SJCRH30 (cell line): Measurements from ENCODE around the gene DOCK4. TPM values are rescaled to one million over a fixed set of nuclear protein-coding genes. Genes with fewer than 3 reads are reported as not detected.
A peak's percentile ranks its signal among the peaks of the same experiment; 100 is the strongest.

Experiments
- DNase-seq, 2 experiments: peaks; one replicate each; pipeline ENCODE4 v3.0.0-alpha.2; 2015 to 2020
- H3K27ac ChIP-seq: fragments of 250-450 bp; sonication (Bioruptor Pico); 2 replicates; pipeline ENCODE4 v1.5.1; 2020; ENCODE audit warnings: mild to moderate bottlenecking, moderate library complexity
- H3K27me3 ChIP-seq: fragments of 250-450 bp; sonication (Bioruptor Pico); 2 replicates; pipeline ENCODE4 v1.5.1; 2020; ENCODE audit warnings: mild to moderate bottlenecking, moderate library complexity
- H3K36me3 ChIP-seq: fragments of 250-450 bp; sonication (Bioruptor Pico); 2 replicates; pipeline ENCODE4 v1.5.1; 2020; ENCODE audit warnings: mild to moderate bottlenecking, moderate library complexity
- H3K4me1 ChIP-seq: fragments of 250-450 bp; sonication (Bioruptor Pico); 2 replicates; pipeline ENCODE4 v1.5.1; 2020; ENCODE audit warnings: mild to moderate bottlenecking, moderate library complexity
- H3K4me3 ChIP-seq: fragments of 250-450 bp; sonication (Bioruptor Pico); 2 replicates; pipeline ENCODE4 v1.5.1; 2020; ENCODE audit warnings: mild to moderate bottlenecking, moderate library complexity
- H3K9me3 ChIP-seq: fragments of 250-450 bp; sonication (Bioruptor Pico); replicated peaks from 2 replicates; pipeline ENCODE4 v1.5.1; 2020; ENCODE audit warnings: mild to moderate bottlenecking, moderate library complexity
- total RNA-seq: library from RNA; depleted of rRNA; stranded (reverse); fragments of >200 nt; shearing (Covaris generic); gene quantifications from 2 replicates; pipeline ENCODE4 v1.2.3, GENCODE V29; 2014

DOCK4 gene
- total RNA-seq, 1 experiment from 2014 or later = 11.4 TPM

DNA sequence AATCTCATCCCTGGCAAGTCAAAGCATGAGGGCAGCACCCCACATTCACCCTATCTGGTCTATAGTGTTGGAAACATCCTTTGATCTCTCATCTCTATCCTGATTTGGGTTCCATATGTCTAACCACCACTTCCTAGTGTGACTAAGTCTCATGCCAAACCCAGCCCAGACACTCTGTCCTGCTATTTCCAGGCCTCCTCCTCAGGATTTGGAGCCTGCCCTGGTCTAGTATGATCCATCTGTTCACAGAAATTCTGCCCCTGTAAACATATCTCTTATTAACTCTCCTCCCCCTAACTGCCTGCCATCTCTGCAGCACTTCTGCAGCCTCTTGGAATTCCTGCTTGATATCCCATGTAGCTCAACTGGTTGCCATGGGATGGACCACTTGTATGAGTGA lies 323.0 kb downstream of the DOCK4 start:
- H3K4me1 ChIP-seq = no peaks in the 10 kb centered on the region
- no peak for DNase-seq
- H3K36me3 ChIP-seq = no peaks in the 10 kb centered on the region
- H3K4me3 ChIP-seq = no peak overlapping the region
- no peak overlapping the region for H3K27ac ChIP-seq
- H3K9me3 ChIP-seq = no peaks in the 10 kb centered on the region
- no peaks in the 10 kb centered on the region for H3K27me3 ChIP-seq

DNA sequence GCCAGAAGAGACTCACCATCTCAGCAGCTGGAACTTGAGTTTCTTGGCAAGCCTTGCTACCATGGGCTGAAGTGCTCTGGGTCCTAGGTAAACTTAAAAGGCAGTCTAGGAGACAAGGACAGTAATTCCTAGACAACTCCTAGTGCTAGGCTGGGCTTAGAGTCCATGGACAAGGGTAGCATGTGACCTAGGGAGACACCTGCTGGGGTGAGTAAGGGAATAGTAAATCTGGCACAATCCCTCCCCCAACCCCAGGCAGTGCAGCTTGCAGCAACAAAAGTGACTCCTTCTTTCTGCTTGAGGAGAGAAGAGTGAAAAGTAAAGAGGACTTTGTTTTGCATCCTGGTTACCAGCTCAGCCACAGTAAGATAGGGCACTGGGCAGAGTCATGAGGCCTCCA lies 327.4 kb downstream of the DOCK4 start:
- no peak for DNase-seq
- Histone ChIP-seq H3K27ac (no peak overlapping the region), H3K4me3 (no peak overlapping the region), H3K27me3 (no peaks in the 10 kb centered on the region), H3K36me3 (no peaks in the 10 kb centered on the region), H3K9me3 (no peaks in the 10 kb centered on the region), H3K4me1 (no peaks in the 10 kb centered on the region)

DNA sequence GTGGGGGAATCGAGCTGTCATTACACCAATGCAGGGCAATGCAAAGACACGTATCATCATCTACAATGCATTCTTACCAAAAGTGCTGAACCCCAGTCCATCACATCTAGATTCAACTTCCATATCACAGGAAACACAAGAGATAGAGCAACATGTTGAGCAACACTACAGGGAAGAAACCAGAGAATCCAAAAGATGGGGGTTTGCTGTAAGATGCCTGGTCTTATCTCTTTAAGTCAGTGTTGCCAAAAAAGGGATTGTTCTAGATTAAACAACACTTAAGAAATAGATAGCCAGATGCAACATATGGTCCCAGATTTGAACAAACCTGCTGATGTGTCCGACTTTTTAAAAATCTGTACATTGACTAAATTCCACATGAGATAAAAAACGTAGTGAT lies 328.3 kb downstream of the DOCK4 start:
- no peaks in the 10 kb centered on the region for H3K36me3 ChIP-seq
- no peaks in the 10 kb centered on the region for H3K27me3 ChIP-seq
- H3K27ac ChIP-seq = no peak overlapping the region
- H3K4me3 ChIP-seq = no peak overlapping the region
- no peak for DNase-seq
- H3K9me3 ChIP-seq = no peaks in the 10 kb centered on the region
- H3K4me1 ChIP-seq = no peaks in the 10 kb centered on the region

DNA sequence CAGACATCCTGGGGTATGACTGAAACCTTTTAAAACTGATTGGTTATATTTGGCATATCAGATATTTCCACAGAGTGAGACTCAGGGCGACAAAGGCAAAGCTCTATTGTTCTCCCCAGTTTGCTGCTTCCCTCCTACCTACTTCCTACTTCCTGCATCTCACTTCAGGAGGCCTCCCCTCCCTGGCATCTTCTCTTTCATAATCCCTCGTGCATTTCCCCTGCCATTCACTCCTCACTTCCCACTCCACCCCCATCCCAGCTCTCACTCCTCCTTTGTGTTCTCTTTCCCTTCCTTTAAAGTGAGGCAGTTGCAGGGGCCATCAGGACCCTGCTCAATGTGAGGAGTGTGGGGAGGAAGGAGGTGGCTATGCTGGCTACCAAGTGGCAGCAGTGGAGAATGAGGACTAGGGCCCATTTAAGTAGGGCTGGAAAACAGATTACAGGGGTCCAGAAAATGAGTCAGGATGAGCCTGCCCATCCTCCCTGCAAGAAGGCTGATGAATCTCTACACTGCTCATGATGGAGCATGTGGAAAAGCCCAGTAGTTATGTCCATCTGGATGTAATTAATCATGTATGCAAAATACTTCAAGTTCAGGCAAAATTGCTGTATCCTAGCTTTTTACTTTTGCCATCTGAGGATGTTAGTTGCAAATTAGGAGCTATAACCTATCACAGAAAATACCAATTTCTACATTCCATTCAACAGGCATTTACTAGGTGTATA lies 332.1 kb downstream of the DOCK4 start:
- Histone ChIP-seq H3K27me3 (no peaks in the 10 kb centered on the region), H3K36me3 (no peaks in the 10 kb centered on the region), H3K4me1 (0 out of 2 replicates have a peak, but pooled peaks cover 3% of the 10 kb centered on the region), H3K9me3 (no peaks in the 10 kb centered on the region), H3K4me3 (no peak overlapping the region), H3K27ac (no peak overlapping the region)
- no peak for DNase-seq

DNA sequence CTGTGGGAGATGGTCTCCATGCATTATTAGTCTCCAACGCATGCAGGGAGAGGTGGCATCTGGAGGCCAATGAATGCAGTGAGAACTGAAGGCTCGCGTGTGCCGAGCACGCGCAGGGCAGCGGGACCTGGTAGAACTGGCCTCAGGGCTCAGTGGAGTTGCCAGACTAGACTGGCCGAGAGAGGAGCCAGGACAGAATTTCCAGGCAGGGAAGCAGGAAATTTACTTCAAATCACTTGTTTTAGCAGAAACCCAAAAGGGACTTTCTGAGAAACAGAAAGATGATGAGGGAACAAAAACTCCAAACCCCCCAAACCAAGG lies 332.9 kb downstream of the DOCK4 start:
- no peak for DNase-seq
- Histone ChIP-seq H3K27ac (no peak overlapping the region), H3K9me3 (no peaks in the 10 kb centered on the region), H3K36me3 (no peaks in the 10 kb centered on the region), H3K27me3 (no peaks in the 10 kb centered on the region), H3K4me3 (no peak overlapping the region), H3K4me1 (0 out of 2 replicates have a peak, but pooled peaks cover 3% of the 10 kb centered on the region)

DNA sequence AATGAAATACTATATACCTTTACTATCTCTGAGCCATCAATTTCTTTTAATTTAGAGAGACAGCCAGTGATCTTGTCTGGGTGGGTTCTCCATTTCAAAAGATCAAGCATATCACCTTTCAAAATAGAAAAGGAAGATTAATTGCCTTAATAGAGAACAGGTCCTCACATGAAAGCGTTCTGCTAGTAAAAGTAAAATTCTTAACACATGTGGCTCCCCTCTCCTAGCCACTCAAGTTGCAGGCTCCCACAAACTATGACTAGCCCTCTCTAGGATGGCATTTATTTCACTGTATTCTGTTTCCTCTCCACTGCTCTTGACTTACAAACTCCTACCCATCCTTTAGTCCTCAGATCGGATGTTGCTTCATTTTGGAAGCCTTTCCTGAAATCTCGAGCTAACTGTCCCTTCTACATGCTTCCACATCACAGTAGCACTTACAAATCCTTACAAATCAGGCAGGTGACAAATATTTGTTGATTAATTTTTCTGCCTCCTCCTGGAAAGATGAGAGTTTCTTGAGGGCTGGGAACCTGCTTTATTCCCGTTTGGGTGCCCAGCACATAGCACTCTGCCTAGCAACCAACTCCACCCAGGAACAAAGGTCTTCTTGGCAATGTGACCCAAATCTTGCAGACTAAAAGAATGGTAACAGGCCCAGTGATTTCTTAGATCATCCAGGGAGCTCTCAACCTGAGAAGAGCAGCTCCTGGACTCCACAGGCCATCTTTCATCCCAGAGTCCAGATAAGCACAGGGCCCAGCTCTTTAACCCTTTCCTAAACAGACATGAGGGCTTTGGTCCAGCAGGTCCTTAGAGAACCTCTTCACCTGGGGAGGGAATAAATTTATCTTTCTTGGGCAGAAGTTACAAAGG lies 333.5 kb downstream of the DOCK4 start:
- DNase-seq = no peak
- Histone ChIP-seq H3K36me3 (no peaks in the 10 kb centered on the region), H3K9me3 (no peaks in the 10 kb centered on the region), H3K27ac (no peak overlapping the region), H3K27me3 (no peaks in the 10 kb centered on the region), H3K4me3 (no peak overlapping the region), H3K4me1 (0 out of 2 replicates have a peak, but pooled peaks cover 3% of the 10 kb centered on the region)

DNA sequence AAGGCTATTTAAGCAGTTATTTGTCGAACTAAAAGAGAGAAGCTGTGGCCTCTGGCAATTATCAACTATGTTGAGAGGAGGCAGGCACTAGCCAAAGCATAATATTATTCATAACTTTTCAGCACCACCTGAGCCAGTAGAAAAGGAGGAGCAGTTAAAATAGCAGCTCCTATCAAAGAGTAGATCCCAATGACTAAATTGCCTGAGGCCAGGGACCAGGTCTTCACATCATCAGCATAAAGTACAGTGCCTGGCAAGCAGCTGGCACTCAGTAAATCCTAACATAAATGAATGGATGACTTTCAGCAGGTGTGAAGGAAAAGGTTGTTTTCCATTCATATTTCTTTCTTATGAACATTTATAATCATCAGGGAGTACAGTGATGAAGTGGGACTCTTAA lies 334.9 kb downstream of the DOCK4 start:
- DNase-seq = peak; percentile 24 to 63
- Histone ChIP-seq H3K9me3 (no peaks in the 10 kb centered on the region), H3K27me3 (no peaks in the 10 kb centered on the region), H3K27ac (no peak overlapping the region), H3K4me1 (0 out of 2 replicates have a peak, but pooled peaks cover 3% of the 10 kb centered on the region), H3K4me3 (no peak overlapping the region), H3K36me3 (no peaks in the 10 kb centered on the region)

DNA sequence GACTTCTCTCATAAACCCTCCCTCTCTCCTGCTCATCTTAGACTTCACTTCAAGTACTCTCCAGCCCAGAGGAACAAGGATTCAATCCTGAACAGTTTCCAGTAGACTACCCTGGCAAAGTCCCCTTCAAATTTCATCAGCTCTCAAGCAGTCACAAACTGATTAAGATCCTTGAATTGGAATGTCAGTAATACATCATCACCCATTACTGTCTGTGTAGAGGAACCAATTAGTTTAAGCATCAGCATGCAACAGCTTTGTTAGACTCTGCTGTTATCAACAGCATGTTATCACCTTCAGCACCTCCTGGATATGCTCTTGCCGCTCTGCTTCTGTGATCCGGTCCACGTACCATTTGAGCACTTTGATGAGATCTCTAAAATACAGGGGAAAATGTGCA lies 336.9 kb downstream of the DOCK4 start:
- H3K4me3 ChIP-seq = no peak overlapping the region
- H3K27ac ChIP-seq = no peak overlapping the region
- no peak for DNase-seq
- no peaks in the 10 kb centered on the region for H3K27me3 ChIP-seq
- no peaks in the 10 kb centered on the region for H3K9me3 ChIP-seq
- no peaks in the 10 kb centered on the region for H3K36me3 ChIP-seq
- H3K4me1 ChIP-seq = 0 out of 2 replicates have a peak, but pooled peaks cover 3% of the 10 kb centered on the region

DNA sequence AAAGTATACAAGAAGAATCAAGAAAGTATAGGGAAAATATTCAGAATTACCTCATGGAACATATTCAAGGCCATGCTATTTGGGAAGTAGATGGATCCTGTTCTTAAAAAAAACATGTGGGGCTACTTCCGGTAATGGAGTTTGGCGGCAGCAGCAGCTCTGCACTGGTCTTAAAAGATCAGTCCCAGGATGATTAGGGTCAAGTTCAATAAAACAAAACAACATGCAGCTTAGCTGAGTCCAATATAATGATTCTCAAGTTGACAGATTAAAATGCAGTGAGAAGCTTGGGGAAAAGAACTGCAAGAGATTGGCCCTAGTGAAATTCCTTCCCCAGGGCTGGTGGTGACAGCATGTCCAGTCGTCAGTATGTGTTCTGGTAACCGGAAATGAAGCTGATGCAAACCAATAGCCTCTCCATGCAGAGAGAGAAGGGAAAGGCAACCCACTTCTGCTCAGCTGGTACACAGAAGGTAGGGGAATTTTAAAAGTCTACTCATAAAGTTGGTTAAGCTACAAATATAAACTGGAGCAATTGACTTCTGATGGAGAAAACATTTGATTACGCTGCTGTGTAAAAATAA lies 338.8 kb downstream of the DOCK4 start:
- Histone ChIP-seq H3K27me3 (no peaks in the 10 kb centered on the region), H3K36me3 (no peaks in the 10 kb centered on the region), H3K4me1 (0 out of 2 replicates have a peak, but pooled peaks cover 3% of the 10 kb centered on the region), H3K9me3 (no peaks in the 10 kb centered on the region), H3K4me3 (no peak overlapping the region), H3K27ac (no peak overlapping the region)
- no peak for DNase-seq

DNA sequence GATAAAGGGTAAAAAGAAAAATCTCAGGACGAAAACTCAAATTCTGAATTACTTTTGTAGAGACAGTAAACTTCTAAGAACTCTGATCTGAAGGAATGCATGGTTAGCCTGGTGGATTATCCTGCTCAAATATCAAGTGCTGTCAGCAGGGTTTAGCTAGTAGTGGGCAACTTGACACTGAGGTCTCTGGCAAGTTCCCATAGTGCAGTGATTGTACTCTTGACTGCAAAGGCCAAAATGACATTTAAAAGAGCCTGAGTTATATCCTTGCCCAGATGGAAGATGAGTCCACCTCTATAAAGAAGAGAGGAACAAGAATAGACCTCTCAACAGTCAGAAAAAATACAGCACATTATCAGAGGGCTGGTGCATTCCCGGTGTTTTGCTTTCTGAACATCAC lies 339.4 kb downstream of the DOCK4 start:
- Histone ChIP-seq H3K27ac (no peak overlapping the region), H3K4me1 (0 out of 2 replicates have a peak, but pooled peaks cover 3% of the 10 kb centered on the region)
- peak in 1 of 2 experiments; percentile 21 for DNase-seq

DNA sequence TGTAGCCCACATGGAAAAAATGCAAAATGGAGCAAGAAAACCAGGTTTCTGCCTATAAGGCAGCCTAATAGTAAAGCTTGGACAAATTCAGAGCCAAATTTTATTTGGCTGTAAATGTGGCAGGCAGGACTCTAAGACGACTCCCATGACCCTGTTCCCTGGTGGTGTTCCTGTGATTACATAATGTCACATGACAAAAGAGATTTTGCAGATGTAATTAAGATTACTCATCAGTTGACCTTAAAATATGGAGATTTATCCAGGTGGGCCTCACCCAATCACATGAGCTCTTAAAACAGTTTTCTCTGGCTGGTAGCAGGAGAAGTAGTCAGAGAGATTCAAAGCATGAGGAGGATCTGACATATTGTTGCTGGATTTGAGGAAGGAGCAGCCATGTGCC lies 340.8 kb downstream of the DOCK4 start:
- no peaks in the 10 kb centered on the region for H3K4me1 ChIP-seq
- H3K36me3 ChIP-seq = no peaks in the 10 kb centered on the region
- no peak for DNase-seq
- H3K4me3 ChIP-seq = no peak overlapping the region
- no peaks in the 10 kb centered on the region for H3K9me3 ChIP-seq
- no peaks in the 10 kb centered on the region for H3K27me3 ChIP-seq
- H3K27ac ChIP-seq = no peak overlapping the region

More for the DNA sequence above, 339.4 kb downstream of the DOCK4 start:
- Histone ChIP-seq H3K27me3 (no peaks in the 10 kb centered on the region), H3K36me3 (no peaks in the 10 kb centered on the region), H3K4me3 (no peak overlapping the region), H3K9me3 (no peaks in the 10 kb centered on the region)

DNA sequence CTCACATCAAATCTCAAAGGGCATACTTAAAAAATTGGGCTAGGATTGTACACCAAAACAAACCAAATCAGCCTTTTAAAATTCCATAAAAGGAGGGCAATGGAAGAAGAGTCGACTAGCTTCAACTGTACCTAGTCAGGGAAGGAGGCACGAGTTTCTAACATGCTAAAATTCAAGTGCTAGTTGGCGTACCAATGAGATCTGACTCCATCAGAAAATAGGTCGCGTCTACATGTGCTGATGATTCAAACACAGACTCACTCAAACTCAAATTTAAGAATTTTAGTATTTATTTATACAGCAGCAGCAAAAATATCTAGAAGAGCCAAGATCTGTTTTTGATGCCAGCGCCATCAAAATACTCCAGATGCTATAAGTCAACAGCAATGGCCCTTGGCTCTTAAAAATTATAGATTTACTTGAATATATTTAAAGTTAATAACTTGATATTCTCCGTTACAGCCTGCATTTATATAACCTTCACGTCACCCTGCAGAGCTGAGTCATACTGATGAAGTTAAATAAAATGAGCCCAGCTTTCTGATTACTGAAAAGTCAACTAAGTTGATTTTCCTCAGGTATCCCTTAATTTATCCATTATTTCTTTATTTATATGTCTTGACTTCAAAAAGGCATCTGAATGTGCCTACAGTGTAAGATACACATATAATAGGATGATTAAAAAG lies 341.8 kb downstream of the DOCK4 start:
- H3K36me3 ChIP-seq = no peaks in the 10 kb centered on the region
- no peak for DNase-seq

DNA sequence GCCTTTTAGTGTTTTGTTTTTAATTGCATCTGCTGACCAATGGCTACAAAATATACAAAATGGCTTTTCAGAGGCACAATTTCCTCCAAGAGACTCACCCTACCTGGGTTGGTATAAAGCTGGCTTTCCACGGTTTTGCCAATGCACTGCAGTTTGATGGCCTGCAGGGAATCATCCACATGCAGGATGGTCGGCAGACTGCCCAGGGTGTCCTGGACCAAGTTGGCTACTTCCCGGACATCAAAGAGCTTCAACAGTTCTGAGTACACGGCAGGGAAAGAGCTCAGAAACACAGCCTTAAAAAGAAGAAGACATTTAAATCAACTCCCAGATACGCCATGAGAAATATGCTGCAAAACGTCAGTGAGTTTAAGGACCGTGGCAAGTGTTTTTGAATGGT lies 342.9 kb downstream of the DOCK4 start:
- no peak overlapping the region for H3K27ac ChIP-seq
- no peaks in the 10 kb centered on the region for H3K4me1 ChIP-seq
- no peak overlapping the region for H3K4me3 ChIP-seq
- DNase-seq = no peak
- H3K27me3 ChIP-seq = no peaks in the 10 kb centered on the region
- H3K36me3 ChIP-seq = no peaks in the 10 kb centered on the region
- no peaks in the 10 kb centered on the region for H3K9me3 ChIP-seq

More for the DNA sequence above, 341.8 kb downstream of the DOCK4 start:
- Histone ChIP-seq H3K27ac (no peak overlapping the region), H3K4me1 (no peaks in the 10 kb centered on the region), H3K27me3 (no peaks in the 10 kb centered on the region), H3K9me3 (no peaks in the 10 kb centered on the region), H3K4me3 (no peak overlapping the region)

DNA sequence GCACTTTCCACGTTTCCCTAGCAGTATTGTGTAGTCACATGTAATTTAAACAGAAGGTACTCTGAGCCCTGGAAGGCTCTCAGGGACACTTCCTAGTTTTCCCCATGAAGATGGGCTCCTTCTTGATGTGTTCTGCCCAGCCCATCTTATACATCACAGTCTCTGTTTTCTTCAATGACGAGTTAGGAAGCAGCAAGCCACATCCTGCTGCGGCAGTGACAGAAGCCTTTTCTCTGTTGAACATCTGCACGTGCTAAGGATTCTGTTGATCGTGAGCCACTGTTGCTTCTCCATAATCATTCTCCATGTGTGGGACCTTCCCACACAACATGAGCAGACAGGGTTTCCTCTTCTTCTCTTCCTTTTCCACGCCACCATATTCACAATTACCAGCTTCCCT lies 346.0 kb downstream of the DOCK4 start:
- H3K9me3 ChIP-seq = no peaks in the 10 kb centered on the region
- H3K27me3 ChIP-seq = no peaks in the 10 kb centered on the region
- no peak for DNase-seq
- no peaks in the 10 kb centered on the region for H3K36me3 ChIP-seq
- H3K4me3 ChIP-seq = no peak overlapping the region
- H3K27ac ChIP-seq = no peak overlapping the region
- H3K4me1 ChIP-seq = no peaks in the 10 kb centered on the region

DNA sequence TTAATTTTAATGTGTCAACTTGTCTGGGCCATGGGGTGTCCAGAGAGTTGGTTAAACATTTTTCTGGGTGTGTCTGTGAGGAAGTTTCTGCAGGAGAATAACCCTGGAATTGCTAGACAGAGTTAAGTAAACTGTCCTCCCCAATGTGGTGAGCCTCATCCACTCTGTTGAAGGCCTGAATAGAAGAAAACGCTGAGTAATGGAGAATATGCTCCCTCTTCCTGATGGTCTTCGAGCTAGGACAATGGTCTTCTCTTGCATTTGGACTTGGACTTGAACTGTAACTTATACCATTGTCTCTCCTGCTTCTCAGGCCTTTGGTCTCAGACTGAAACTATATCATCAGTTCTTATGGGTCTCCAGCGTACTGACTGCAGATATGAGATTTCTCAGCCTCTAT lies 347.9 kb downstream of the DOCK4 start:
- H3K36me3 ChIP-seq = no peaks in the 10 kb centered on the region
- DNase-seq = no peak
- no peaks in the 10 kb centered on the region for H3K4me1 ChIP-seq
- H3K27ac ChIP-seq = no peak overlapping the region
- H3K9me3 ChIP-seq = no peaks in the 10 kb centered on the region
- no peaks in the 10 kb centered on the region for H3K27me3 ChIP-seq
- H3K4me3 ChIP-seq = no peak overlapping the region
